GM12878 (cell line): ENCODE data around the gene GALK1. TPM values are rescaled to one million over a fixed set of nuclear protein-coding genes. Genes with fewer than 3 reads are reported as not detected.

Source experiments
- BACH1 ChIP-seq: fragments of 450-650 bp; IDR thresholded peaks from 2 replicates; pipeline ENCODE4 v1.6.1; 2017; ENCODE audit warnings: mild to moderate bottlenecking, borderline replicate concordance
- BMI1 ChIP-seq: fragments of 450-650 bp; IDR thresholded peaks from 2 replicates; pipeline ENCODE4 v1.6.1; 2016; ENCODE audit warnings: mild to moderate bottlenecking, moderate library complexity, borderline replicate concordance
- ELK1 ChIP-seq: IDR thresholded peaks from 2 replicates; pipeline ENCODE4 v1.6.1; 2012; ENCODE audit warnings: low read depth, low read length, improper control_type of control experiment
- FOXK2 ChIP-seq: fragments of 450-650 bp; IDR thresholded peaks from 2 replicates; pipeline ENCODE4 v1.6.1; 2017; ENCODE audit warnings: mild to moderate bottlenecking, moderate library complexity
- IKZF2 ChIP-seq, 2 experiments: fragments of 450-650 bp; IDR thresholded peaks; 2 replicates each; pipeline ENCODE4 v1.6.1; 2017; ENCODE audit warnings: mild to moderate bottlenecking in 2 of 2, moderate library complexity in 2 of 2
- IRF4 ChIP-seq: IDR thresholded peaks from 2 replicates; pipeline ENCODE4 v1.6.1; 2011; ENCODE audit warnings: low read depth, low read length
- LARP7 ChIP-seq: fragments of 450-650 bp; IDR thresholded peaks from 2 replicates; pipeline ENCODE4 v1.6.1; 2017; ENCODE audit warnings: mild to moderate bottlenecking
- MAX ChIP-seq: IDR thresholded peaks from 2 replicates; pipeline ENCODE4 v1.6.1; 2012; ENCODE audit warnings: low read depth, low read length, improper control_type of control experiment
- MEF2A ChIP-seq: IDR thresholded peaks from 2 replicates; pipeline ENCODE4 v1.6.1; 2011; ENCODE audit warnings: low read depth, mild to moderate bottlenecking, low read length, moderate library complexity; ENCODE audit not compliant: insufficient read depth
- MYC ChIP-seq: IDR thresholded peaks from 2 replicates; pipeline ENCODE4 v1.6.1; 2011; ENCODE audit warnings: mild to moderate bottlenecking, low read length, moderate library complexity, inconsistent platforms; ENCODE audit not compliant: insufficient read depth, insufficient replicate concordance, insufficient read length, severe bottlenecking
- NKRF ChIP-seq: fragments of 450-650 bp; conservative IDR thresholded peaks from 2 replicates; pipeline ENCODE4 v1.6.1; 2017; ENCODE audit warnings: mild to moderate bottlenecking, moderate library complexity
- NR2C1 ChIP-seq: fragments of 450-650 bp; IDR thresholded peaks from 2 replicates; pipeline ENCODE4 v1.6.1; 2017; ENCODE audit warnings: antibody characterized with exemption, mild to moderate bottlenecking, moderate library complexity
- NR2F1 ChIP-seq: fragments of 450-650 bp; conservative IDR thresholded peaks from 2 replicates; pipeline ENCODE4 v1.6.1; 2017; ENCODE audit warnings: mild to moderate bottlenecking
- POLR2A ChIP-seq: IDR thresholded peaks from 2 replicates; pipeline ENCODE4 v1.6.1; 2011; ENCODE audit warnings: low read depth, mild to moderate bottlenecking, low read length
- RAD21 ChIP-seq: IDR thresholded peaks from 2 replicates; pipeline ENCODE4 v1.6.1; 2011; ENCODE audit warnings: mild to moderate bottlenecking, low read depth, low read length, moderate library complexity; ENCODE audit not compliant: insufficient read depth
- RB1 ChIP-seq: fragments of 450-650 bp; formaldehyde crosslinking; IDR thresholded peaks from 2 replicates; pipeline ENCODE4 v1.6.1; 2017; ENCODE audit warnings: mild to moderate bottlenecking, borderline replicate concordance
- SIX5 ChIP-seq: IDR thresholded peaks from 2 replicates; pipeline ENCODE4 v1.6.1; 2011; ENCODE audit warnings: mild to moderate bottlenecking, low read depth, low read length, moderate library complexity; ENCODE audit not compliant: severe bottlenecking
- SMARCA5 ChIP-seq: fragments of 450-650 bp; IDR thresholded peaks from 2 replicates; pipeline ENCODE4 v1.6.1; 2017; ENCODE audit warnings: mild to moderate bottlenecking
- SRF ChIP-seq, 2 experiments: IDR thresholded peaks; 2 replicates each; pipeline ENCODE4 v1.6.1; 2011; ENCODE audit warnings: low read depth in 2 of 2, low read length in 2 of 2, mild to moderate bottlenecking in 1 of 2, moderate library complexity in 1 of 2
- ZNF217 ChIP-seq: fragments of 450-650 bp; IDR thresholded peaks from 2 replicates; pipeline ENCODE4 v1.6.1; 2017; ENCODE audit warnings: antibody characterized with exemption, mild to moderate bottlenecking
- polyA plus RNA-seq, 11 experiments: library from polyadenylated mRNA; depleted of rRNA in 4 of 11; unstranded in 6 of 11; stranded (reverse) in 5 of 11; fragments of >200 nt; fragmentation: Nextera tagmentation in 4 of 11; fragmentation: Illumina TruSeq in 1 of 11; extraction: Ambion mirVana in 4 of 11; extraction: Trizol in 1 of 11; gene quantifications; 1 replicate in 1 of 11; 2 replicates in 10 of 11; pipeline versions ENCODE4 v1.2.1 to v1.2.3, GENCODE V29; 2011 to 2016; ENCODE audit warnings: inconsistent platforms in 2 of 11, missing spikeins in 2 of 11, low read depth in 1 of 11
- total RNA-seq, 4 experiments: library from RNA; depleted of rRNA in 3 of 4; stranded (reverse); fragments of >200 nt in 3 of 4; fragmentation: Illumina TruSeq in 1 of 4; extraction: Trizol in 1 of 4; gene quantifications; 2 replicates each; pipeline versions ENCODE4 v1.2.1 to v1.2.3, GENCODE V29; 2013 to 2021

GALK1 gene
- total and polyA plus RNA-seq, 10 of the 15 experiments (the other 5 are each of a cell fraction or from before 2014, with no cell fraction given), result 0.21 to 43.8 (median 21.4) TPM

- TF ChIP-seq ELK1 (no peak), FOXK2 (no peak), SRF (IDR thresholded peaks at IDR 0.05; ENCODE audit: low read depth in 2 of 2, low read length in 2 of 2) (no peak), MYC (peak; percentile 20), RAD21 (peak; percentile 49), NR2F1 (peak; percentile 10; the same call in 1 of the 2 replicates), LARP7 (peak; percentile 58; the same call in 1 of the 2 replicates), ZNF217 (no peak), SIX5 (no peak), POLR2A (peak; percentile 83), IRF4 (0 out of 2 replicates have a peak, but pooled peaks have one; percentile 23), MAX (0 out of 2 replicates have a peak, but pooled peaks have one; percentile 34), SMARCA5 (0 out of 2 replicates have a peak, but pooled peaks have one; percentile 79), NR2C1 (no peak), MEF2A (no peak), IKZF2 (IDR thresholded peaks at IDR 0.05) (peak in 1 of 2 experiments; percentile 33; a peak in 1 of 4 replicates), RB1 (peak; percentile 64; the same call in 1 of the 2 replicates), NKRF (peak; percentile 73), BMI1 (no peak), BACH1 (0 out of 2 replicates have a peak, but pooled peaks have one; percentile 18)
These were observed at the start of gene GALK1 (continued) for GRCh38 chr17:75764711-75765421.
